Mesodermal cell (in vitro differentiated cells): ENCODE data around the gene SRGAP1.
A peak's percentile ranks its signal among the peaks of the same experiment; 100 is the strongest.

ENCODE experiments used
- H3K27ac ChIP-seq: 2 replicates; pipeline ENCODE4 v1.7.0; 2013; ENCODE audit warnings: mild to moderate bottlenecking, low read depth, low read length, moderate library complexity; ENCODE audit not compliant: severe bottlenecking
- H3K36me3 ChIP-seq: 2 replicates; pipeline ENCODE4 v1.7.1; 2013; ENCODE audit warnings: mild to moderate bottlenecking, low read length, moderate library complexity; ENCODE audit not compliant: control insufficient read depth, insufficient read depth
- H3K4me1 ChIP-seq: one replicate; pipeline ENCODE4 v1.7.1; 2013; ENCODE audit warnings: mild to moderate bottlenecking, low read length; ENCODE audit not compliant: insufficient read depth, control insufficient read depth, poor library complexity, severe bottlenecking
- H3K4me3 ChIP-seq: 2 replicates; pipeline ENCODE4 v1.7.0; 2013; ENCODE audit warnings: low read length, control low read depth, mild to moderate bottlenecking; ENCODE audit not compliant: insufficient read depth, poor library complexity, severe bottlenecking; ENCODE audit errors: extremely low read depth
- H3K9me3 ChIP-seq: 2 replicates; pipeline ENCODE4 v1.7.1; 2013; ENCODE audit warnings: mild to moderate bottlenecking, low read length, moderate library complexity; ENCODE audit not compliant: control insufficient read depth
- WGBS, 2 experiments: methylation state at CpG; one replicate each; pipeline ENCODE4 v1.1.5; 2013; ENCODE audit warnings: missing lambda C conversion rate in 2 of 2; ENCODE audit not compliant: insufficient coverage in 2 of 2; 5-methylcytosine and 5-hydroxymethylcytosine counted together

Gene SRGAP1

GRCh38 chr12:64181430-64182291 lies 337.2 kb downstream of the SRGAP1 start:
- 33 to 40% methylated on average over 3 of the region's 3 CpGs for WGBS, 2 experiments
- Histone ChIP-seq H3K4me3 (no peak overlapping the region), H3K27ac (peak overlapping the region; percentile 96), H3K36me3 (no peaks in the 10 kb centered on the region), H3K9me3 (no peaks in the 10 kb centered on the region), H3K4me1 (peaks cover 49% of the 10 kb centered on the region)

- WGBS, 2 experiments: 92% methylated on average over 1 of the region's 1 CpG; no CpG with 5 or more reads in 1 of the 2 experiments
- Histone ChIP-seq H3K36me3 (no peaks in the 10 kb centered on the region), H3K9me3 (no peaks in the 10 kb centered on the region), H3K27ac (no peak overlapping the region), H3K4me1 (peaks cover 44% of the 10 kb centered on the region), H3K4me3 (no peak overlapping the region)
Measured at GRCh38 chr12:64184216-64184615, 339.7 kb downstream of the SRGAP1 start.

GRCh38 chr12:64186789-64187188 lies 342.3 kb downstream of the SRGAP1 start:
- no peaks in the 10 kb centered on the region for H3K9me3 ChIP-seq
- H3K4me1 ChIP-seq: peaks cover 30% of the 10 kb centered on the region
- 94 to 100% methylated on average over 1 to 2 of the region's 2 CpGs for WGBS, 2 experiments
- no peak overlapping the region for H3K4me3 ChIP-seq
- no peak overlapping the region for H3K27ac ChIP-seq
- no peaks in the 10 kb centered on the region for H3K36me3 ChIP-seq

GRCh38 chr12:64187370-64187769 lies 342.9 kb downstream of the SRGAP1 start:
- no peak overlapping the region for H3K4me3 ChIP-seq
- no peaks in the 10 kb centered on the region for H3K36me3 ChIP-seq
- H3K27ac ChIP-seq: no peak overlapping the region
- H3K4me1 ChIP-seq: peaks cover 24% of the 10 kb centered on the region
- WGBS, 2 experiments: 90 to 100% methylated on average over 1 to 2 of the region's 3 CpGs
- H3K9me3 ChIP-seq: no peaks in the 10 kb centered on the region

GRCh38 chr12:64187794-64188193 lies 343.3 kb downstream of the SRGAP1 start:
- Histone ChIP-seq H3K4me3 (no peak overlapping the region), H3K27ac (no peak overlapping the region), H3K36me3 (no peaks in the 10 kb centered on the region), H3K4me1 (peaks cover 21% of the 10 kb centered on the region), H3K9me3 (no peaks in the 10 kb centered on the region)
- WGBS, 2 experiments: 100% methylated on average over 1 of the region's 2 CpGs; no CpG with 5 or more reads in 1 of the 2 experiments

GRCh38 chr12:64189530-64189929 lies 345.0 kb downstream of the SRGAP1 start:
- no peak overlapping the region for H3K4me3 ChIP-seq
- H3K27ac ChIP-seq: no peak overlapping the region
- no peaks in the 10 kb centered on the region for H3K9me3 ChIP-seq
- H3K36me3 ChIP-seq: no peaks in the 10 kb centered on the region
- peaks cover 16% of the 10 kb centered on the region for H3K4me1 ChIP-seq
- WGBS, 2 experiments: 100% methylated on average over 1 of the region's 1 CpG; no CpG with 5 or more reads in 1 of the 2 experiments

- Histone ChIP-seq H3K4me3 (no peak overlapping the region), H3K4me1 (peaks cover 12% of the 10 kb centered on the region), H3K27ac (no peak overlapping the region), H3K36me3 (no peaks in the 10 kb centered on the region), H3K9me3 (no peaks in the 10 kb centered on the region)
Measured at GRCh38 chr12:64190140-64190539, 345.6 kb downstream of the SRGAP1 start.

GRCh38 chr12:64192644-64193444 lies 348.3 kb downstream of the SRGAP1 start:
- H3K4me1 ChIP-seq: peaks cover 4% of the 10 kb centered on the region
- H3K36me3 ChIP-seq: no peaks in the 10 kb centered on the region
- WGBS, 2 experiments: 97 to 100% methylated on average over 4 to 6 of the region's 7 CpGs
- H3K27ac ChIP-seq: no peak overlapping the region
- H3K9me3 ChIP-seq: no peaks in the 10 kb centered on the region
- no peak overlapping the region for H3K4me3 ChIP-seq

GRCh38 chr12:64193931-64194330 lies 349.4 kb downstream of the SRGAP1 start:
- H3K36me3 ChIP-seq: no peaks in the 10 kb centered on the region
- no peak overlapping the region for H3K27ac ChIP-seq
- WGBS, 2 experiments: 93 to 97% methylated on average over 5 to 6 of the region's 6 CpGs
- no peak overlapping the region for H3K4me3 ChIP-seq
- no peaks in the 10 kb centered on the region for H3K9me3 ChIP-seq
- H3K4me1 ChIP-seq: peaks cover 3% of the 10 kb centered on the region

GRCh38 chr12:64194333-64195149 lies 350.0 kb downstream of the SRGAP1 start:
- Histone ChIP-seq H3K27ac (no peak overlapping the region), H3K36me3 (no peaks in the 10 kb centered on the region), H3K4me1 (no peaks in the 10 kb centered on the region), H3K4me3 (no peak overlapping the region), H3K9me3 (no peaks in the 10 kb centered on the region)
- 89 to 93% methylated on average over 5 to 7 of the region's 7 CpGs for WGBS, 2 experiments
